GM23248 (cell line): Measurements from ENCODE around the gene TRIP4. TPM values are rescaled to one million over a fixed set of nuclear protein-coding genes. Genes with fewer than 3 reads are reported as not detected.
A peak's percentile ranks its signal among the peaks of the same experiment; 100 is the strongest.

Source experiments
- DNase-seq: peaks from one replicate; pipeline ENCODE4 v3.0.0-alpha.2; 2015
- H2AFZ ChIP-seq: fragments of 200-600 bp; sonication (generic); 2 replicates; pipeline ENCODE4 v1.6.1; 2016; ENCODE audit warnings: antibody characterized with exemption
- H3F3A ChIP-seq: fragments of 200-600 bp; sonication (generic); 2 replicates; pipeline ENCODE4 v1.6.1; 2016; ENCODE audit warnings: mild to moderate bottlenecking, antibody characterized with exemption, mixed run types; ENCODE audit not compliant: insufficient read depth
- H3K27ac ChIP-seq: fragments of 200-600 bp; sonication (generic); 2 replicates; pipeline ENCODE4 v1.5.1; 2016; ENCODE audit warnings: mild to moderate bottlenecking
- H3K27me3 ChIP-seq: fragments of 200-600 bp; sonication (generic); replicated peaks from 2 replicates; pipeline ENCODE4 v1.6.1; 2016; ENCODE audit warnings: mild to moderate bottlenecking; ENCODE audit not compliant: insufficient read depth
- H3K36me3 ChIP-seq: fragments of 200-600 bp; sonication (generic); 2 replicates; pipeline ENCODE4 v1.6.1; 2016; ENCODE audit warnings: low read depth, mild to moderate bottlenecking
- H3K4me1 ChIP-seq: fragments of 200-600 bp; sonication (generic); 2 replicates; pipeline ENCODE4 v1.6.1; 2016; ENCODE audit warnings: mild to moderate bottlenecking; ENCODE audit not compliant: insufficient read depth
- H3K4me2 ChIP-seq: fragments of 200-600 bp; sonication (generic); one replicate; pipeline ENCODE4 v1.6.1; 2016; ENCODE audit warnings: mild to moderate bottlenecking; ENCODE audit not compliant: unreplicated experiment
- H3K4me3 ChIP-seq: fragments of 200-600 bp; sonication (generic); 2 replicates; pipeline ENCODE4 v1.5.1; 2016; ENCODE audit warnings: mild to moderate bottlenecking
- H3K79me2 ChIP-seq: fragments of 200-600 bp; sonication (generic); 2 replicates; pipeline ENCODE4 v1.6.1; 2016; ENCODE audit warnings: mild to moderate bottlenecking; ENCODE audit not compliant: insufficient read depth
- H3K9ac ChIP-seq: fragments of 200-600 bp; sonication (generic); 2 replicates; pipeline ENCODE4 v1.6.1; 2016; ENCODE audit warnings: mild to moderate bottlenecking
- H3K9me2 ChIP-seq: fragments of 200-600 bp; sonication (generic); 2 replicates; pipeline ENCODE4 v1.6.1; 2016; ENCODE audit warnings: mixed run types, mild to moderate bottlenecking, moderate library complexity; ENCODE audit not compliant: insufficient read depth
- H3K9me3 ChIP-seq: fragments of 200-600 bp; sonication (generic); one replicate; pipeline ENCODE4 v1.6.1; 2017; ENCODE audit warnings: low read depth
- H4K20me1 ChIP-seq: fragments of 200-600 bp; sonication (generic); 2 replicates; pipeline ENCODE4 v1.6.0; 2016; ENCODE audit not compliant: insufficient read depth
- EZH2 ChIP-seq: fragments of 200-600 bp; sonication (generic); IDR thresholded peaks from 2 replicates; pipeline ENCODE4 v1.6.1; 2018; ENCODE audit warnings: antibody characterized with exemption, mild to moderate bottlenecking; ENCODE audit not compliant: insufficient read depth, poor library complexity, severe bottlenecking
- EZH2phosphoT487 ChIP-seq: fragments of 200-600 bp; sonication (generic); IDR thresholded peaks from 2 replicates; pipeline ENCODE4 v1.6.1; 2018; ENCODE audit warnings: antibody characterized with exemption, moderate library complexity, mild to moderate bottlenecking, low read depth; ENCODE audit not compliant: insufficient read depth
- WGBS, 2 experiments: methylation state at CpG; one replicate each; pipeline ENCODE4 v1.1.6; 2015 to 2017; ENCODE audit warnings: low lambda C conversion rate in 2 of 2, low coverage in 1 of 2; ENCODE audit errors: missing lambda C conversion rate in 2 of 2; 5-methylcytosine and 5-hydroxymethylcytosine counted together
- in situ Hi-C: fragments of 300-500 bp; cut with MboI; formaldehyde crosslinking; loops from 2 replicates; pipeline ENCODE4 v1.15.0; 2020
- polyA plus RNA-seq: library from polyadenylated mRNA; unstranded; fragments of >200 nt; fragmentation: Nextera tagmentation; extraction: Ambion mirVana; gene quantifications from 2 replicates; pipeline ENCODE4 v1.2.1, GENCODE V29; 2016
- total RNA-seq: library from RNA; depleted of rRNA; stranded (reverse); fragments of >200 nt; shearing (Covaris generic); gene quantifications from 2 replicates; pipeline ENCODE4 v1.2.3, GENCODE V29; 2014; rRNA removed

Gene TRIP4
- total RNA-seq = 6.9 and 9.0 TPM in 2 replicates
- 32.9 and 33.5 TPM in 2 replicates for polyA plus RNA-seq

GRCh38 chr15:64387562-64388168 is at the start of gene TRIP4:
TSS of gene TRIP4 (plus strand) at chr15:64387836. CDS start at chr15:64387864, 28 bp downstream.
- no peaks in the 10 kb centered on the region for H3K9me3 ChIP-seq
- 0 out of 2 replicates have a peak, but pooled peaks cover 3% of the 10 kb centered on the region for H3K9me2 ChIP-seq
- in situ Hi-C loops = no loop called here

GRCh38 chr15:64340355-64340754 is 47.3 kb upstream of the TRIP4 start:
- peaks cover 44% of the 10 kb centered on the region for H3F3A ChIP-seq
- H3K27me3 ChIP-seq = no peaks in the 10 kb centered on the region
- H3K4me3 ChIP-seq = no peak overlapping the region
- in situ Hi-C loops = no loop called here
- H3K9me3 ChIP-seq = no peaks in the 10 kb centered on the region
- no peak overlapping the region for H3K27ac ChIP-seq
- peaks cover 36% of the 10 kb centered on the region for H3K4me1 ChIP-seq
- no peak overlapping the region for H3K4me2 ChIP-seq
- H3K36me3 ChIP-seq = peaks cover 6% of the 10 kb centered on the region; the same call in 1 of the 2 replicates
- peaks cover 87% of the 10 kb centered on the region for H3K79me2 ChIP-seq
- TF ChIP-seq EZH2 = no peak
- no peak for TF ChIP-seq EZH2phosphoT487
- no peaks in the 10 kb centered on the region for H3K9me2 ChIP-seq
- DNase-seq = no peak
- H2AFZ ChIP-seq = no peak overlapping the region
- no peak overlapping the region for H3K9ac ChIP-seq
- 94 to 100% methylated on average over 1 of the region's 1 CpG for WGBS, 2 experiments
- H4K20me1 ChIP-seq = peaks cover 6% of the 10 kb centered on the region; the same call in 1 of the 2 replicates

More at GRCh38 chr15:64387562-64388168, at the start of gene TRIP4:
- Histone ChIP-seq H3K4me1 (peaks cover 11% of the 10 kb centered on the region; the same call in 1 of the 2 replicates), H4K20me1 (no peaks in the 10 kb centered on the region), H3K79me2 (peaks cover 53% of the 10 kb centered on the region), H3K4me2 (peak within 1 kb of the TSS; percentile 77), H3K9ac (peak within 1 kb of the TSS; percentile 91), H3K4me3 (peak within 1 kb of the TSS; percentile 98), H3K27me3 (no peaks in the 10 kb centered on the region), H3K27ac (peak within 1 kb of the TSS; percentile 72), H3K36me3 (no peaks in the 10 kb centered on the region), H3F3A (no peaks in the 10 kb centered on the region), H2AFZ (peak within 1 kb of the TSS; percentile 97)
- TF ChIP-seq EZH2phosphoT487 (no peak), EZH2 (no peak)
- DNase-seq = peak; percentile 99
- 1% methylated on average over 35 of the region's 35 CpGs for WGBS, 2 experiments

- Histone ChIP-seq H3K4me1 (peaks cover 37% of the 10 kb centered on the region), H3K9me2 (no peaks in the 10 kb centered on the region)
Observed at GRCh38 chr15:64341961-64342360, 45.7 kb upstream of the TRIP4 start.

GRCh38 chr15:64343222-64343621 is 44.4 kb upstream of the TRIP4 start:
- peaks cover 87% of the 10 kb centered on the region for H3K79me2 ChIP-seq
- TF ChIP-seq EZH2phosphoT487 = no peak
- TF ChIP-seq EZH2 = no peak
- H4K20me1 ChIP-seq = no peaks in the 10 kb centered on the region; the same call in 1 of the 2 replicates
- peak overlapping the region; percentile 75 for H3K4me2 ChIP-seq
- no peaks in the 10 kb centered on the region for H3K27me3 ChIP-seq
- in situ Hi-C loops = no loop called here
- peak overlapping the region; percentile 49 for H3K4me3 ChIP-seq
- peaks cover 41% of the 10 kb centered on the region for H3F3A ChIP-seq
- H2AFZ ChIP-seq = no peak overlapping the region
- peaks cover 6% of the 10 kb centered on the region; the same call in 1 of the 2 replicates for H3K36me3 ChIP-seq
- H3K9ac ChIP-seq = peak overlapping the region; percentile 35
- peak; percentile 70 for DNase-seq
- H3K9me2 ChIP-seq = no peaks in the 10 kb centered on the region
- H3K9me3 ChIP-seq = no peaks in the 10 kb centered on the region
- H3K4me1 ChIP-seq = peaks cover 41% of the 10 kb centered on the region
- H3K27ac ChIP-seq = peak overlapping the region; percentile 70

More at GRCh38 chr15:64341961-64342360, 45.7 kb upstream of the TRIP4 start:
- Histone ChIP-seq H4K20me1 (no peaks in the 10 kb centered on the region; the same call in 1 of the 2 replicates), H3F3A (peaks cover 41% of the 10 kb centered on the region), H3K27ac (no peak overlapping the region), H2AFZ (no peak overlapping the region), H3K79me2 (peaks cover 87% of the 10 kb centered on the region), H3K9me3 (no peaks in the 10 kb centered on the region), H3K27me3 (no peaks in the 10 kb centered on the region), H3K4me2 (no peak overlapping the region), H3K9ac (no peak overlapping the region), H3K4me3 (no peak overlapping the region), H3K36me3 (peaks cover 6% of the 10 kb centered on the region; the same call in 1 of the 2 replicates)
- TF ChIP-seq EZH2 = no peak
- no peak for TF ChIP-seq EZH2phosphoT487
- WGBS, 2 experiments = 89 to 90% methylated on average over 4 of the region's 4 CpGs
- DNase-seq = no peak
- in situ Hi-C loops = no loop called here
